ENCODE results near the gene TTLL3.

The TTLL3 gene

DNA sequence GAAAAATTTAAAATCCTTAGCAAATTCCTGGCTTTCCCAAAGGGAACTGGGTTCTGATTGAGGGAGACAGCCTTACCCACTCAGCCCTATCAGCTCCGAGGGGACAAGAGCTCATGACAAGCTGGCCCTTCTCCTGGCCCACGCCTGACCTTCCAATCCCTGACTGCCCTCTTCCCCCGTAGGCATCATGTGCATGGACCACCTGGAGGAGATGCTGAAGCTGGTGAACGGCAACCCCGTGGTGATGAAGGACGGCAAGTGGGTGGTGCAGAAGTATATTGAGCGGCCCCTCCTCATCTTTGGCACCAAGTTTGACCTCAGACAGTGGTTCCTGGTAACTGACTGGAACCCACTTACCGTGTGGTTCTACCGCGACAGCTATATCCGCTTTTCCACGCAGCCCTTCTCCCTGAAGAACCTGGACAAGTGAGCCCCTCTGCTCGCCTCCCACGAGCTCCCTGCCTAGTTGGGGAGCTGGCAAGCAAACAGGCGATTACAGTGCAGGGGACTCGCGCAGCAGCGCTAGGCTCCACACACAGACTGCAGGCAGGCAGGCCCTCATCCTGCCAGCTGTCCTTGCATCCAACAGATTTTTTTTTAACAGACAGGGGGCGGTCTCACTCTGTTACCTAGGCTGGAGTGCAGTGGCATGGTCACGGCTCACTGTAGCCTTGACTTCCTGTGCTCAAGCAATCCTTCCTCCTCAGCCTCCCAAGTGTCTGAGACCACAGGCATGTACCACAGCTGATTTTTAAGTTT is 16.9 kb downstream of the TTLL3 start:
- H3K27ac ChIP-seq: no peak overlapping the region
- TF ChIP-seq, protein P1, sequence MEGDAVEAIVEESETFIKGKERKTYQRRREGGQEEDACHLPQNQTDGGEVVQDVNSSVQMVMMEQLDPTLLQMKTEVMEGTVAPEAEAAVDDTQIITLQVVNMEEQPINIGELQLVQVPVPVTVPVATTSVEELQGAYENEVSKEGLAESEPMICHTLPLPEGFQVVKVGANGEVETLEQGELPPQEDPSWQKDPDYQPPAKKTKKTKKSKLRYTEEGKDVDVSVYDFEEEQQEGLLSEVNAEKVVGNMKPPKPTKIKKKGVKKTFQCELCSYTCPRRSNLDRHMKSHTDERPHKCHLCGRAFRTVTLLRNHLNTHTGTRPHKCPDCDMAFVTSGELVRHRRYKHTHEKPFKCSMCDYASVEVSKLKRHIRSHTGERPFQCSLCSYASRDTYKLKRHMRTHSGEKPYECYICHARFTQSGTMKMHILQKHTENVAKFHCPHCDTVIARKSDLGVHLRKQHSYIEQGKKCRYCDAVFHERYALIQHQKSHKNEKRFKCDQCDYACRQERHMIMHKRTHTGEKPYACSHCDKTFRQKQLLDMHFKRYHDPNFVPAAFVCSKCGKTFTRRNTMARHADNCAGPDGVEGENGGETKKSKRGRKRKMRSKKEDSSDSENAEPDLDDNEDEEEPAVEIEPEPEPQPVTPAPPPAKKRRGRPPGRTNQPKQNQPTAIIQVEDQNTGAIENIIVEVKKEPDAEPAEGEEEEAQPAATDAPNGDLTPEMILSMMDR (IDR thresholded peaks at IDR 0.05): no peak

DNA sequence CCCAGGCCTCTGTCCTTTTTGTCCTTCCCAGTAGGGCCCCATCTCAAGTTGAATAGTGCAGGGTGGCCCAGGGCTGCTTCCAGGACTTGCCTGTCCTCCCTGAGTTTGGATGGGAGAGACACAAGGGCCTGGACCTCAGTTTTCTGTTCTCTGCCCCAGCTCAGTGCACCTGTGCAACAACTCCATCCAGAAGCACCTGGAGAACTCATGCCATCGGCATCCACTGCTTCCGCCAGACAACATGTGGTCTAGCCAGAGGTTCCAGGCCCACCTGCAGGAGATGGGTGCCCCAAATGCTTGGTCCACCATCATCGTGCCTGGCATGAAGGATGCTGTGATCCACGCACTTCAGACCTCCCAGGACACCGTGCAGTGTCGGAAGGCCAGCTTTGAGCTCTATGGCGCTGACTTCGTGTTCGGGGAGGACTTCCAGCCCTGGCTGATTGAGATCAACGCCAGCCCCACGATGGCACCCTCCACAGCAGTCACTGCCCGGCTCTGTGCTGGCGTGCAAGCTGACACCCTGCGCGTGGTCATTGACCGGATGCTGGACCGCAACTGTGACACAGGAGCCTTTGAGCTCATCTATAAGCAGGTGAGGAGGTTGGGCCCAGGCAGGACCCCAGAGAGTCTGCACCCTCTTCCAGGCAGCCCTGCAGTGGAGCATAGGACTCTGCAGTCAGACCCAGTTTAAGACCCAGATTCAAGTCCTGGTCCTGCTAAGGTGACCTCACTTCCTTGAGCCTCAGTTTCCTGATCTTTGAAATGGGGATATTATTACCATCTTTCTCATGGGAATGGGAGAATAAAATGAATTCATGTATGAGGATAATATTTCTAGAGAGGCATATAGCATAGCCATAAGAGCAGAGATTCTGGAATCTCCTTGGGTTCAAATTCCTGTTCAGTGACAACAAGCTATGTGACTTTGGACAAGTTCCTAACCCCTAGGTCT is 19.0 kb downstream of the TTLL3 start:
- H3K27ac ChIP-seq: no peak overlapping the region
- no peaks in the 10 kb centered on the region for H3K4me1 ChIP-seq
- no peaks in the 10 kb centered on the region for H3K9me3 ChIP-seq (ENCODE audit: control insufficient read depth, low read length)
- no peak overlapping the region for H2AFZ ChIP-seq
- H3K9ac ChIP-seq: no peak overlapping the region
- no peak overlapping the region for H3K4me3 ChIP-seq (ENCODE audit: low read depth, low read length)
- no peaks in the 10 kb centered on the region for H3K36me3 ChIP-seq (ENCODE audit: control insufficient read depth, insufficient read depth, low read length)
- H3K27me3 ChIP-seq (ENCODE audit: control insufficient read depth, insufficient read depth, low read length): no peaks in the 10 kb centered on the region
- no peaks in the 10 kb centered on the region for H3K79me2 ChIP-seq
- TF ChIP-seq, protein P1 (IDR thresholded peaks at IDR 0.05): no peak
- no peak overlapping the region for H3K4me2 ChIP-seq (ENCODE audit: low read length)

More for the DNA sequence above, 16.9 kb downstream of the TTLL3 start:
- Histone ChIP-seq H3K36me3 (ENCODE audit: control insufficient read depth, insufficient read depth, low read length) (no peaks in the 10 kb centered on the region), H2AFZ (no peak overlapping the region), H3K4me2 (ENCODE audit: low read length) (no peak overlapping the region), H3K9ac (no peak overlapping the region), H3K4me3 (ENCODE audit: low read depth, low read length) (no peak overlapping the region), H3K27me3 (ENCODE audit: control insufficient read depth, insufficient read depth, low read length) (no peaks in the 10 kb centered on the region), H3K4me1 (no peaks in the 10 kb centered on the region), H3K79me2 (no peaks in the 10 kb centered on the region), H3K9me3 (ENCODE audit: control insufficient read depth, low read length) (no peaks in the 10 kb centered on the region)

DNA sequence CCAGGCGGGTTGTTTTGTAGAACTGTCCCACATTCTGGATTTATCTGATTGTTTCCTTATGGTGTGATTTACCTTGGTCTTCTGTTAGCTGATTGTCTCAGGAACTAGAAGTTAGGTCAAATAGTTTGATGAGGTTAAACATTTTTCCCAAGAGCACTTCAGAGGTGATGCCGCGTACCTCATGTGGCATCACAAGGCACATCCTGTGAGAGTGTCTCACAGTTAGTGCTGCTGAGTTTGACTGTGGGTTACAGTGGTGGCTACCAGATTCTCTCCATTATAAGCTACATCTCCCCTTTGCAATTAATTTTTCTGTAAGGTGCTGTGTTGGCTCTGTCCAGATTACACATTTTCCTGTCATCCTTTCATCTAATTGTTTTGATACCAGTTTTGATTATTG is 21.2 kb downstream of the TTLL3 start:
- Histone ChIP-seq H3K9ac (no peak overlapping the region), H3K79me2 (no peaks in the 10 kb centered on the region), H3K4me3 (ENCODE audit: low read depth, low read length) (no peak overlapping the region), H3K4me1 (no peaks in the 10 kb centered on the region), H3K27me3 (ENCODE audit: control insufficient read depth, insufficient read depth, low read length) (no peaks in the 10 kb centered on the region), H3K36me3 (ENCODE audit: control insufficient read depth, insufficient read depth, low read length) (no peaks in the 10 kb centered on the region), H3K4me2 (ENCODE audit: low read length) (no peak overlapping the region), H3K27ac (no peak overlapping the region), H2AFZ (no peak overlapping the region), H3K9me3 (ENCODE audit: control insufficient read depth, low read length) (no peaks in the 10 kb centered on the region)
- TF ChIP-seq, protein P1 (IDR thresholded peaks at IDR 0.05): no peak

DNA sequence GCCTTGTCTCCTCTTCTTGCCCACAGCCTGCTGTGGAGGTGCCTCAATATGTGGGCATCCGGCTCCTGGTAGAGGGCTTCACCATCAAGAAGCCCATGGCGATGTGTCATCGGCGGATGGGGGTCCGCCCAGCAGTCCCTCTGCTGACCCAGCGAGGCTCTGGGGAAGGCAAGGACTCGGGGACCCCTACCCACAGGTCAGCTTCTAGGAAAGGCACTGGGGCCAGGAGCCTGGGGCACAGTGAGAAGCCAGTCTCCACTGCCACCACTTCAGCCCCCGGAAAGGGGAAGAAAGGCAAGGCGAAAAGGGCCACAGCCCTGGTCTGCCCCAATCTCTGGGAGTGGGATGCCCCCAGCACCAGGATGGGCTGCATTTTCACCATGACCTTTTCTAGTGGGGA is 23.0 kb downstream of the TTLL3 start:
- Histone ChIP-seq H3K79me2 (no peaks in the 10 kb centered on the region), H3K9me3 (ENCODE audit: control insufficient read depth, low read length) (no peaks in the 10 kb centered on the region), H3K4me2 (ENCODE audit: low read length) (no peak overlapping the region), H2AFZ (no peak overlapping the region), H3K36me3 (ENCODE audit: control insufficient read depth, insufficient read depth, low read length) (no peaks in the 10 kb centered on the region), H3K27ac (no peak overlapping the region), H3K9ac (no peak overlapping the region), H3K27me3 (ENCODE audit: control insufficient read depth, insufficient read depth, low read length) (no peaks in the 10 kb centered on the region), H3K4me1 (no peaks in the 10 kb centered on the region), H3K4me3 (ENCODE audit: low read depth, low read length) (no peak overlapping the region)
- TF ChIP-seq, protein P1 (IDR thresholded peaks at IDR 0.05): no peak

Measured in parathyroid adenoma (tissue), 2 donors.